ENCODE results near the gene PCIF1. TPM values are rescaled to one million over a fixed set of nuclear protein-coding genes. Genes with fewer than 3 reads are reported as not detected.

The PCIF1 gene
- total and polyA plus RNA-seq, 9 of the 15 experiments (the other 6 are each of a cell fraction or from before 2014, with no cell fraction given), result 5.8 to 29.4 (median 11.3) TPM

DNA sequence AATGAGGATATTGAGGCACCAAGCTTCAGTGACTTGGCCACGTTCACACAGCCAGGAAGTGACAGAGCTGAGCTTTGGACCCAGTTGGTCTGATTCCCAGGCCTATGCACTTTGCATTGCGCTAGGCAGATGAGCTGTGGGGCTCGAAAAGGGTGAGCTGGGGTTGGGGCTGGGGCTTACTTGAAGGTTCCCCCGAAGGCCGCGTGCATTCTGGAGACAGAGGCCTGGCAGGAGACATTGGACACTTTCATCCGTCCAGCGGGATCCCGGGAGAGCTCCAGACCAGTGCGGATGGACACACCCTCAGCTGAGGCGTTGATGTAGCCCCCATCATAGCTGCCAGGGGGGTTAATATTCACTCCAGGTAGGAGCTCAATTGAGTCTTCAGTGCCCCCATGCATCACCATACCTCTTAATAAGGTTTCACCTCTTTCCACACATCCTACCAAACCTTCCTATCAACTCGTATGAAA is 25.1 kb upstream of the PCIF1 start:
- WGBS (ENCODE audit: insufficient coverage, low coverage, missing lambda C conversion rate), result 49% methylated on average over 12 of the region's 12 CpGs
- H3K36me3 ChIP-seq (ENCODE audit: control insufficient read depth, insufficient read depth, low read length), result peaks cover 19% of the 10 kb centered on the region; the same call in 2 of the 3 replicates
- H3K9me3 ChIP-seq (replicated peaks; ENCODE audit: control insufficient read depth, insufficient read depth, low read depth, low read length), result no peaks in the 10 kb centered on the region
- BruUV-seq (replicated peaks), result no TSS peak
- H3K9me1 ChIP-seq (ENCODE audit: control insufficient read depth, insufficient read depth, low read length), result no peaks in the 10 kb centered on the region
- intact Hi-C loops (cut with micrococcal nuclease) (no loop called here), in situ Hi-C loops (cut with MboI) (no loop called here)
- H3K27ac ChIP-seq (ENCODE audit: extremely low read depth, low read depth, low read length), result peak overlapping the region; percentile 85
- TF ChIP-seq ZNF695 (CRISPR knock-in tag; IDR thresholded peaks at IDR 0.05), result no peak
- TF ChIP-seq ZNF395 (CRISPR knock-in tag; IDR thresholded peaks at IDR 0.05), result 0 out of 2 replicates have a peak, but pooled peaks have one; percentile 1
- no peak for TF ChIP-seq ILK (tag; IDR thresholded peaks at IDR 0.05; ENCODE audit: borderline replicate concordance, low read depth)
- TF ChIP-seq MGA (IDR thresholded peaks at IDR 0.05), result peak; percentile 24; the same call in 1 of the 2 replicates
- 0 out of 2 replicates have a peak, but pooled peaks have one; percentile 21 for TF ChIP-seq RBFOX2 (IDR thresholded peaks at IDR 0.05; ENCODE audit: low read depth, low read length)
- TF ChIP-seq CHD1 (IDR thresholded peaks at IDR 0.05; ENCODE audit: low read length), result peak; percentile 54
- TF ChIP-seq YY1 (IDR thresholded peaks at IDR 0.05; ENCODE audit: borderline replicate concordance in 1 of 3, control insufficient read depth in 1 of 3, extremely low read depth in 1 of 3, insufficient read depth in 3 of 3, insufficient read length in 1 of 3, insufficient replicate concordance in 2 of 3, low read depth in 1 of 3, low read length in 2 of 3), result peak in 1 of 3 experiments; percentile 7
- peaks cover 15% of the 10 kb centered on the region for H3K79me2 ChIP-seq (ENCODE audit: control insufficient read depth, insufficient read depth, low read length)
- no peaks in the 10 kb centered on the region for H3K27me3 ChIP-seq (ENCODE audit: control insufficient read depth in 2 of 2, insufficient read depth in 2 of 2, low read length in 2 of 2)
- peak overlapping the region; percentile 17 for H3K4me3 ChIP-seq
- FAIRE-seq (no peak), DNase-seq (ENCODE audit: extremely low read depth in 1 of 4, low spot score in 3 of 4) (peak in 1 of 4 experiments; percentile 25), ATAC-seq (no peak)
- H2AFZ ChIP-seq (ENCODE audit: low read depth, low read length), result peak overlapping the region; percentile 87
- ChIA-PET POLR2A (interaction anchor here (0.6 to 2.6 kb wide), 11 partner anchors 10 to 43 kb away, joined by 3 to 13 read pairs (median 6); partner anchors contain the start of genes CTSA and PCIF1), CTCF (ENCODE audit: low intra/inter-chr PET ratio) (no interaction called here)
- peak overlapping the region; percentile 83 for H3K4me2 ChIP-seq (ENCODE audit: insufficient read depth, low read length)
- H3K9ac ChIP-seq (ENCODE audit: insufficient read depth in 1 of 2, low read depth in 2 of 2, low read length in 2 of 2), result peak overlapping the region; percentile 63 to 64
- peaks cover 20 to 51% of the 10 kb centered on the region in 2 experiments for H3K4me1 ChIP-seq (replicated peaks in 1 of 2; ENCODE audit: control insufficient read depth in 2 of 2, insufficient read depth in 2 of 2, low read length in 2 of 2)
- H4K20me1 ChIP-seq (replicated peaks; ENCODE audit: control insufficient read depth, insufficient read depth, low read length), result no peaks in the 10 kb centered on the region

Data from K562 (cell line).